ENCODE results near the gene SCYL1. TPM values are rescaled to one million over a fixed set of nuclear protein-coding genes. Genes with fewer than 3 reads are reported as not detected.

Gene SCYL1
- total RNA-seq, 1 donor from 2014 or later: 95.8 TPM

DNA sequence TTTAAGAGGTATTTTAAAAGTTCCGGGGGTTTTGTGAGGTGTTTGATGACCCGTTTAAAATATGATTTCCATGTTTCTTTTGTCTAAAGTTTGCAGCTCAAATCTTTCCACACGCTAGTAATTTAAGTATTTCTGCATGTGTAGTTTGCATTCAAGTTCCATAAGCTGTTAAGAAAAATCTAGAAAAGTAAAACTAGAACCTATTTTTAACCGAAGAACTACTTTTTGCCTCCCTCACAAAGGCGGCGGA is 26.2 kb upstream of the SCYL1 start:
- Mint-ChIP-seq H3K4me1 (ENCODE audit: low read depth) (peaks cover 25% of the 10 kb centered on the region), H3K4me3 (ENCODE audit: low read depth) (no peak overlapping the region), H3K27ac (no peak overlapping the region), H3K36me3 (ENCODE audit: low read depth) (no peaks in the 10 kb centered on the region), H3K9me3 (no peaks in the 10 kb centered on the region), H3K27me3 (ENCODE audit: low read depth) (no peaks in the 10 kb centered on the region)
- DNase-seq (ENCODE audit: low spot score): no peak
- intact Hi-C loops (cut with micrococcal nuclease): loop anchor here (10.0 kb wide), 1 partner anchor 624 kb away; the partner anchor contains the start of gene EHD1

DNA sequence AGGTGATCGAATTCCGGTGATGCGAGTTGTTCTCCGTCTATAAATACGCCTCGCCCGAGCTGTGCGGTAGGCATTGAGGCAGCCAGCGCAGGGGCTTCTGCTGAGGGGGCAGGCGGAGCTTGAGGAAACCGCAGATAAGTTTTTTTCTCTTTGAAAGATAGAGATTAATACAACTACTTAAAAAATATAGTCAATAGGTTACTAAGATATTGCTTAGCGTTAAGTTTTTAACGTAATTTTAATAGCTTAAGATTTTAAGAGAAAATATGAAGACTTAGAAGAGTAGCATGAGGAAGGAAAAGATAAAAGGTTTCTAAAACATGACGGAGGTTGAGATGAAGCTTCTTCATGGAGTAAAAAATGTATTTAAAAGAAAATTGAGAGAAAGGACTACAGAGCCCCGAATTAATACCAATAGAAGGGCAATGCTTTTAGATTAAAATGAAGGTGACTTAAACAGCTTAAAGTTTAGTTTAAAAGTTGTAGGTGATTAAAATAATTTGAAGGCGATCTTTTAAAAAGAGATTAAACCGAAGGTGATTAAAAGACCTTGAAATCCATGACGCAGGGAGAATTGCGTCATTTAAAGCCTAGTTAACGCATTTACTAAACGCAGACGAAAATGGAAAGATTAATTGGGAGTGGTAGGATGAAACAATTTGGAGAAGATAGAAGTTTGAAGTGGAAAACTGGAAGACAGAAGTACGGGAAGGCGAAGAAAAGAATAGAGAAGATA is 25.7 kb upstream of the SCYL1 start, which contains the start of gene MALAT1:
Gene MALAT1 (plus strand): TSS at position 69 of the 736 bp plus-strand sequence.
- DNase-seq (ENCODE audit: low spot score): peak; percentile 95
- H3K27me3 Mint-ChIP-seq (ENCODE audit: low read depth): no peaks in the 10 kb centered on the region
- no peaks in the 10 kb centered on the region for H3K36me3 Mint-ChIP-seq (ENCODE audit: low read depth)
- intact Hi-C loops (cut with micrococcal nuclease): loop anchor here (10.0 kb wide), 1 partner anchor 624 kb away; the partner anchor contains the start of gene EHD1
- peaks cover 24% of the 10 kb centered on the region for H3K4me1 Mint-ChIP-seq (ENCODE audit: low read depth)
- H3K4me3 Mint-ChIP-seq (ENCODE audit: low read depth): no peak within 1 kb of the TSS
- H3K9me3 Mint-ChIP-seq: no peaks in the 10 kb centered on the region
- no peak within 1 kb of the TSS for H3K27ac Mint-ChIP-seq

DNA sequence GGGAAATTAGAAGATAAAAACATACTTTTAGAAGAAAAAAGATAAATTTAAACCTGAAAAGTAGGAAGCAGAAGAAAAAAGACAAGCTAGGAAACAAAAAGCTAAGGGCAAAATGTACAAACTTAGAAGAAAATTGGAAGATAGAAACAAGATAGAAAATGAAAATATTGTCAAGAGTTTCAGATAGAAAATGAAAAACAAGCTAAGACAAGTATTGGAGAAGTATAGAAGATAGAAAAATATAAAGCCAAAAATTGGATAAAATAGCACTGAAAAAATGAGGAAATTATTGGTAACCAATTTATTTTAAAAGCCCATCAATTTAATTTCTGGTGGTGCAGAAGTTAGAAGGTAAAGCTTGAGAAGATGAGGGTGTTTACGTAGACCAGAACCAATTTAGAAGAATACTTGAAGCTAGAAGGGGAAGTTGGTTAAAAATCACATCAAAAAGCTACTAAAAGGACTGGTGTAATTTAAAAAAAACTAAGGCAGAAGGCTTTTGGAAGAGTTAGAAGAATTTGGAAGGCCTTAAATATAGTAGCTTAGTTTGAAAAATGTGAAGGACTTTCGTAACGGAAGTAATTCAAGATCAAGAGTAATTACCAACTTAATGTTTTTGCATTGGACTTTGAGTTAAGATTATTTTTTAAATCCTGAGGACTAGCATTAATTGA is 25.0 kb upstream of the SCYL1 start:
- Mint-ChIP-seq H3K27me3 (ENCODE audit: low read depth) (no peaks in the 10 kb centered on the region), H3K36me3 (ENCODE audit: low read depth) (no peaks in the 10 kb centered on the region), H3K9me3 (no peaks in the 10 kb centered on the region), H3K4me3 (ENCODE audit: low read depth) (no peak overlapping the region), H3K27ac (no peak overlapping the region), H3K4me1 (ENCODE audit: low read depth) (peaks cover 24% of the 10 kb centered on the region)
- no peak for DNase-seq (ENCODE audit: low spot score)
- intact Hi-C loops (cut with micrococcal nuclease): loop anchor here (10.0 kb wide), 1 partner anchor 625 kb away; the partner anchor contains the start of gene EHD1

DNA sequence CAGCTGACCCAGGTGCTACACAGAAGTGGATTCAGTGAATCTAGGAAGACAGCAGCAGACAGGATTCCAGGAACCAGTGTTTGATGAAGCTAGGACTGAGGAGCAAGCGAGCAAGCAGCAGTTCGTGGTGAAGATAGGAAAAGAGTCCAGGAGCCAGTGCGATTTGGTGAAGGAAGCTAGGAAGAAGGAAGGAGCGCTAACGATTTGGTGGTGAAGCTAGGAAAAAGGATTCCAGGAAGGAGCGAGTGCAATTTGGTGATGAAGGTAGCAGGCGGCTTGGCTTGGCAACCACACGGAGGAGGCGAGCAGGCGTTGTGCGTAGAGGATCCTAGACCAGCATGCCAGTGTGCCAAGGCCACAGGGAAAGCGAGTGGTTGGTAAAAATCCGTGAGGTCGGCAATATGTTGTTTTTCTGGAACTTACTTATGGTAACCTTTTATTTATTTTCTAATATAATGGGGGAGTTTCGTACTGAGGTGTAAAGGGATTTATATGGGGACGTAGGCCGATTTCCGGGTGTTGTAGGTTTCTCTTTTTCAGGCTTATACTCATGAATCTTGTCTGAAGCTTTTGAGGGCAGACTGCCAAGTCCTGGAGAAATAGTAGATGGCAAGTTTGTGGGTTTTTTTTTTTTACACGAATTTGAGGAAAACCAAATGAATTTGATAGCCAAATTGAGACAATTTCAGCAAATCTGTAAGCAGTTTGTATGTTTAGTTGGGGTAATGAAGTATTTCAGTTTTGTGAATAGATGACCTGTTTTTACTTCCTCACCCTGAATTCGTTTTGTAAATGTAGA is 24.3 kb upstream of the SCYL1 start:
- Mint-ChIP-seq H3K9me3 (no peaks in the 10 kb centered on the region), H3K27me3 (ENCODE audit: low read depth) (no peaks in the 10 kb centered on the region), H3K4me1 (ENCODE audit: low read depth) (peaks cover 28% of the 10 kb centered on the region), H3K27ac (no peak overlapping the region), H3K4me3 (ENCODE audit: low read depth) (no peak overlapping the region), H3K36me3 (ENCODE audit: low read depth) (no peaks in the 10 kb centered on the region)
- DNase-seq (ENCODE audit: low spot score): no peak
- intact Hi-C loops (cut with micrococcal nuclease): no loop called here

DNA sequence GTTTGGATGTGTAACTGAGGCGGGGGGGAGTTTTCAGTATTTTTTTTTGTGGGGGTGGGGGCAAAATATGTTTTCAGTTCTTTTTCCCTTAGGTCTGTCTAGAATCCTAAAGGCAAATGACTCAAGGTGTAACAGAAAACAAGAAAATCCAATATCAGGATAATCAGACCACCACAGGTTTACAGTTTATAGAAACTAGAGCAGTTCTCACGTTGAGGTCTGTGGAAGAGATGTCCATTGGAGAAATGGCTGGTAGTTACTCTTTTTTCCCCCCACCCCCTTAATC is 23.8 kb upstream of the SCYL1 start:
- Mint-ChIP-seq H3K4me1 (ENCODE audit: low read depth) (peaks cover 29% of the 10 kb centered on the region), H3K9me3 (no peaks in the 10 kb centered on the region), H3K27ac (no peak overlapping the region), H3K27me3 (ENCODE audit: low read depth) (no peaks in the 10 kb centered on the region), H3K36me3 (ENCODE audit: low read depth) (no peaks in the 10 kb centered on the region), H3K4me3 (ENCODE audit: low read depth) (no peak overlapping the region)
- DNase-seq (ENCODE audit: low spot score): no peak
- intact Hi-C loops (cut with micrococcal nuclease): no loop called here

DNA sequence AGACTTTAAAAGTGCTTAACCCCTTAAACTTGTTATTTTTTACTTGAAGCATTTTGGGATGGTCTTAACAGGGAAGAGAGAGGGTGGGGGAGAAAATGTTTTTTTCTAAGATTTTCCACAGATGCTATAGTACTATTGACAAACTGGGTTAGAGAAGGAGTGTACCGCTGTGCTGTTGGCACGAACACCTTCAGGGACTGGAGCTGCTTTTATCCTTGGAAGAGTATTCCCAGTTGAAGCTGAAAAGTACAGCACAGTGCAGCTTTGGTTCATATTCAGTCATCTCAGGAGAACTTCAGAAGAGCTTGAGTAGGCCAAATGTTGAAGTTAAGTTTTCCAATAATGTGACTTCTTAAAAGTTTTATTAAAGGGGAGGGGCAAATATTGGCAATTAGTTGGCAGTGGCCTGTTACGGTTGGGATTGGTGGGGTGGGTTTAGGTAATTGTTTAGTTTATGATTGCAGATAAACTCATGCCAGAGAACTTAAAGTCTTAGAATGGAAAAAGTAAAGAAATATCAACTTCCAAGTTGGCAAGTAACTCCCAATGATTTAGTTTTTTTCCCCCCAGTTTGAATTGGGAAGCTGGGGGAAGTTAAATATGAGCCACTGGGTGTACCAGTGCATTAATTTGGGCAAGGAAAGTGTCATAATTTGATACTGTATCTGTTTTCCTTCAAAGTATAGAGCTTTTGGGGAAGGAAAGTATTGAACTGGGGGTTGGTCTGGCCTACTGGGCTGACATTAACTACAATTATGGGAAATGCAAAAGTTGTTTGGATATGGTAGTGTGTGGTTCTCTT is 23.2 kb upstream of the SCYL1 start:
- H3K4me1 Mint-ChIP-seq (ENCODE audit: low read depth): peaks cover 30% of the 10 kb centered on the region
- no peaks in the 10 kb centered on the region for H3K36me3 Mint-ChIP-seq (ENCODE audit: low read depth)
- H3K9me3 Mint-ChIP-seq: no peaks in the 10 kb centered on the region
- intact Hi-C loops (cut with micrococcal nuclease): no loop called here
- H3K27ac Mint-ChIP-seq: no peak overlapping the region
- H3K27me3 Mint-ChIP-seq (ENCODE audit: low read depth): no peaks in the 10 kb centered on the region
- H3K4me3 Mint-ChIP-seq (ENCODE audit: low read depth): no peak overlapping the region
- DNase-seq (ENCODE audit: low spot score): no peak

DNA sequence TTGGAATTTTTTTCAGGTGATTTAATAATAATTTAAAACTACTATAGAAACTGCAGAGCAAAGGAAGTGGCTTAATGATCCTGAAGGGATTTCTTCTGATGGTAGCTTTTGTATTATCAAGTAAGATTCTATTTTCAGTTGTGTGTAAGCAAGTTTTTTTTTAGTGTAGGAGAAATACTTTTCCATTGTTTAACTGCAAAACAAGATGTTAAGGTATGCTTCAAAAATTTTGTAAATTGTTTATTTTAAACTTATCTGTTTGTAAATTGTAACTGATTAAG is 22.7 kb upstream of the SCYL1 start:
- no peak overlapping the region for H3K27ac Mint-ChIP-seq

DNA sequence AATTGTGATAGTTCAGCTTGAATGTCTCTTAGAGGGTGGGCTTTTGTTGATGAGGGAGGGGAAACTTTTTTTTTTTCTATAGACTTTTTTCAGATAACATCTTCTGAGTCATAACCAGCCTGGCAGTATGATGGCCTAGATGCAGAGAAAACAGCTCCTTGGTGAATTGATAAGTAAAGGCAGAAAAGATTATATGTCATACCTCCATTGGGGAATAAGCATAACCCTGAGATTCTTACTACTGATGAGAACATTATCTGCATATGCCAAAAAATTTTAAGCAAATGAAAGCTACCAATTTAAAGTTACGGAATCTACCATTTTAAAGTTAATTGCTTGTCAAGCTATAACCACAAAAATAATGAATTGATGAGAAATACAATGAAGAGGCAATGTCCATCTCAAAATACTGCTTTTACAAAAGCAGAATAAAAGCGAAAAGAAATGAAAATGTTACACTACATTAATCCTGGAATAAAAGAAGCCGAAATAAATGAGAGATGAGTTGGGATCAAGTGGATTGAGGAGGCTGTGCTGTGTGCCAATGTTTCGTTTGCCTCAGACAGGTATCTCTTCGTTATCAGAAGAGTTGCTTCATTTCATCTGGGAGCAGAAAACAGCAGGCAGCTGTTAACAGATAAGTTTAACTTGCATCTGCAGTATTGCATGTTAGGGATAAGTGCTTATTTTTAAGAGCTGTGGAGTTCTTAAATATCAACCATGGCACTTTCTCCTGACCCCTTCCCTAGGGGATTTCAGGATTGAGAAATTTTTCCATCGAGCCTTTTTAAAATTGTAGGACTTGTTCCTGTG is 22.1 kb upstream of the SCYL1 start:
- intact Hi-C loops (cut with micrococcal nuclease): no loop called here
- H3K27me3 Mint-ChIP-seq (ENCODE audit: low read depth): no peaks in the 10 kb centered on the region
- no peak overlapping the region for H3K27ac Mint-ChIP-seq
- DNase-seq (ENCODE audit: low spot score): no peak
- H3K36me3 Mint-ChIP-seq (ENCODE audit: low read depth): no peaks in the 10 kb centered on the region
- no peaks in the 10 kb centered on the region for H3K9me3 Mint-ChIP-seq
- H3K4me1 Mint-ChIP-seq (ENCODE audit: low read depth): peaks cover 36% of the 10 kb centered on the region
- H3K4me3 Mint-ChIP-seq (ENCODE audit: low read depth): no peak overlapping the region

More for the DNA sequence above, 22.7 kb upstream of the SCYL1 start:
- Mint-ChIP-seq H3K9me3 (no peaks in the 10 kb centered on the region), H3K4me3 (ENCODE audit: low read depth) (no peak overlapping the region), H3K27me3 (ENCODE audit: low read depth) (no peaks in the 10 kb centered on the region), H3K36me3 (ENCODE audit: low read depth) (no peaks in the 10 kb centered on the region), H3K4me1 (ENCODE audit: low read depth) (peaks cover 31% of the 10 kb centered on the region)
- intact Hi-C loops (cut with micrococcal nuclease): no loop called here
- no peak for DNase-seq (ENCODE audit: low spot score)

DNA sequence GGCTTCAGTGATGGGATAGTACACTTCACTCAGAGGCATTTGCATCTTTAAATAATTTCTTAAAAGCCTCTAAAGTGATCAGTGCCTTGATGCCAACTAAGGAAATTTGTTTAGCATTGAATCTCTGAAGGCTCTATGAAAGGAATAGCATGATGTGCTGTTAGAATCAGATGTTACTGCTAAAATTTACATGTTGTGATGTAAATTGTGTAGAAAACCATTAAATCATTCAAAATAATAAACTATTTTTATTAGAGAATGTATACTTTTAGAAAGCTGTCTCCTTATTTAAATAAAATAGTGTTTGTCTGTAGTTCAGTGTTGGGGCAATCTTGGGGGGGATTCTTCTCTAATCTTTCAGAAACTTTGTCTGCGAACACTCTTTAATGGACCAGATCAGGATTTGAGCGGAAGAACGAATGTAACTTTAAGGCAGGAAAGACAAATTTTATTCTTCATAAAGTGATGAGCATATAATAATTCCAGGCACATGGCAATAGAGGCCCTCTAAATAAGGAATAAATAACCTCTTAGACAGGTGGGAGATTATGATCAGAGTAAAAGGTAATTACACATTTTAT is 21.4 kb upstream of the SCYL1 start:
- Mint-ChIP-seq H3K4me3 (ENCODE audit: low read depth) (no peak overlapping the region), H3K4me1 (ENCODE audit: low read depth) (peaks cover 37% of the 10 kb centered on the region), H3K36me3 (ENCODE audit: low read depth) (no peaks in the 10 kb centered on the region), H3K27me3 (ENCODE audit: low read depth) (no peaks in the 10 kb centered on the region), H3K27ac (peak overlapping the region; percentile 74), H3K9me3 (no peaks in the 10 kb centered on the region)
- DNase-seq (ENCODE audit: low spot score): no peak
- intact Hi-C loops (cut with micrococcal nuclease): no loop called here

DNA sequence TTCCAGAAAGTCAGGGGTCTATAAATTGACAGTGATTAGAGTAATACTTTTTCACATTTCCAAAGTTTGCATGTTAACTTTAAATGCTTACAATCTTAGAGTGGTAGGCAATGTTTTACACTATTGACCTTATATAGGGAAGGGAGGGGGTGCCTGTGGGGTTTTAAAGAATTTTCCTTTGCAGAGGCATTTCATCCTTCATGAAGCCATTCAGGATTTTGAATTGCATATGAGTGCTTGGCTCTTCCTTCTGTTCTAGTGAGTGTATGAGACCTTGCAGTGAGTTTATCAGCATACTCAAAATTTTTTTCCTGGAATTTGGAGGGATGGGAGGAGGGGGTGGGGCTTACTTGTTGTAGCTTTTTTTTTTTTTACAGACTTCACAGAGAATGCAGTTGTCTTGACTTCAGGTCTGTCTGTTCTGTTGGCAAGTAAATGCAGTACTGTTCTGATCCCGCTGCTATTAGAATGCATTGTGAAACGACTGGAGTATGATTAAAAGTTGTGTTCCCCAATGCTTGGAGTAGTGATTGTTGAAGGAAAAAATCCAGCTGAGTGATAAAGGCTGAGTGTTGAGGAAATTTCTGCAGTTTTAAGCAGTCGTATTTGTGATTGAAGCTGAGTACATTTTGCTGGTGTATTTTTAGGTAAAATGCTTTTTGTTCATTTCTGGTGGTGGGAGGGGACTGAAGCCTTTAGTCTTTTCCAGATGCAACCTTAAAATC is 20.8 kb upstream of the SCYL1 start:
- no peak overlapping the region for H3K4me3 Mint-ChIP-seq (ENCODE audit: low read depth)
- H3K4me1 Mint-ChIP-seq (ENCODE audit: low read depth): peaks cover 37% of the 10 kb centered on the region
- no peaks in the 10 kb centered on the region for H3K9me3 Mint-ChIP-seq
- DNase-seq (ENCODE audit: low spot score): no peak
- H3K27me3 Mint-ChIP-seq (ENCODE audit: low read depth): no peaks in the 10 kb centered on the region
- intact Hi-C loops (cut with micrococcal nuclease): no loop called here
- no peaks in the 10 kb centered on the region for H3K36me3 Mint-ChIP-seq (ENCODE audit: low read depth)
- H3K27ac Mint-ChIP-seq: peak overlapping the region; percentile 74

DNA sequence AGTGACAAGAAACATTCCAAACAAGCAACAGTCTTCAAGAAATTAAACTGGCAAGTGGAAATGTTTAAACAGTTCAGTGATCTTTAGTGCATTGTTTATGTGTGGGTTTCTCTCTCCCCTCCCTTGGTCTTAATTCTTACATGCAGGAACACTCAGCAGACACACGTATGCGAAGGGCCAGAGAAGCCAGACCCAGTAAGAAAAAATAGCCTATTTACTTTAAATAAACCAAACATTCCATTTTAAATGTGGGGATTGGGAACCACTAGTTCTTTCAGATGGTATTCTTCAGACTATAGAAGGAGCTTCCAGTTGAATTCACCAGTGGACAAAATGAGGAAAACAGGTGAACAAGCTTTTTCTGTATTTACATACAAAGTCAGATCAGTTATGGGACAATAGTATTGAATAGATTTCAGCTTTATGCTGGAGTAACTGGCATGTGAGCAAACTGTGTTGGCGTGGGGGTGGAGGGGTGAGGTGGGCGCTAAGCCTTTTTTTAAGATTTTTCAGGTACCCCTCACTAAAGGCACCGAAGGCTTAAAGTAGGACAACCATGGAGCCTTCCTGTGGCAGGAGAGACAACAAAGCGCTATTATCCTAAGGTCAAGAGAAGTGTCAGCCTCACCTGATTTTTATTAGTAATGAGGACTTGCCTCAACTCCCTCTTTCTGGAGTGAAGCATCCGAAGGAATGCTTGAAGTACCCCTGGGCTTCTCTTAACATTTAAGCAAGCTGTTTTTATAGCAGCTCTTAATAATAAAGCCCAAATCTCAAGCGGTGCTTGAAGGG is 20.0 kb upstream of the SCYL1 start:
- Mint-ChIP-seq H3K27ac (peak overlapping the region; percentile 72), H3K4me1 (ENCODE audit: low read depth) (peaks cover 39% of the 10 kb centered on the region), H3K27me3 (ENCODE audit: low read depth) (no peaks in the 10 kb centered on the region), H3K36me3 (ENCODE audit: low read depth) (no peaks in the 10 kb centered on the region), H3K9me3 (no peaks in the 10 kb centered on the region), H3K4me3 (ENCODE audit: low read depth) (no peak overlapping the region)
- no peak for DNase-seq (ENCODE audit: low spot score)
- intact Hi-C loops (cut with micrococcal nuclease): no loop called here
